GM18505 (cell line): Measurements from ENCODE around the gene ABTB2.
"Not testable (repeated sequence)": the region's sequence is repeated elsewhere in the genome, so short reads cannot be mapped to it uniquely, and the experiment has no call there.

Experiments
- ATAC-seq: cut with Tn5 transposase; IDR thresholded peaks from one replicate; pipeline ENCODE4 v1.9.1; 2021; ENCODE audit not compliant: unreplicated experiment
- POLR2A ChIP-seq: IDR thresholded peaks from 4 replicates; pipeline ENCODE4 v1.6.1; 2011; ENCODE audit warnings: borderline replicate concordance; ENCODE audit not compliant: insufficient read depth, insufficient read length; ENCODE audit errors: extremely low read depth

The ABTB2 gene

GRCh38 chr11:34181251-34181650, 176.6 kb downstream of the ABTB2 start:
- no peak for TF ChIP-seq POLR2A
- ATAC-seq: no peak

DNA sequence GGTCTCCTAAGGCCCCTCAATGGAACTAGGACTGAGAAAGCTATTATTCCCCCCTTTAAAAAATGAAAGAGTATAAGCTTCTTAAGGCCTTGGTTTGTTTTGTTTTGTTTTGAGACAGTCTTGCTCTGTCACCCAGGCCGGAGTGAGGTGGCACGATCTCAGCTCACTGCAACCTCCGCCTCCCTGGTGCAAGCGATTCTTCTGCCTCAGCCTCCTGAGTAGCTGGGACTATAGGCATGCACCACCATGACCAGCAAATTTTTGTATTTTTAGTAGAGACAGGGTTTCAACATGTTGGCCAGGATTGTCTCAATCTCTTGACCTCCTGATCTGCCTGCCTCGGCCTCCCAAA, 177.0 kb downstream of the ABTB2 start:
- ATAC-seq: not testable (repeated sequence)

- TF ChIP-seq POLR2A: no peak
- no peak for ATAC-seq
Observed at GRCh38 chr11:34180040-34180813, 177.6 kb downstream of the ABTB2 start.

- no peak for TF ChIP-seq POLR2A
- no peak for ATAC-seq
Observed at GRCh38 chr11:34179026-34179675, 178.7 kb downstream of the ABTB2 start.

DNA sequence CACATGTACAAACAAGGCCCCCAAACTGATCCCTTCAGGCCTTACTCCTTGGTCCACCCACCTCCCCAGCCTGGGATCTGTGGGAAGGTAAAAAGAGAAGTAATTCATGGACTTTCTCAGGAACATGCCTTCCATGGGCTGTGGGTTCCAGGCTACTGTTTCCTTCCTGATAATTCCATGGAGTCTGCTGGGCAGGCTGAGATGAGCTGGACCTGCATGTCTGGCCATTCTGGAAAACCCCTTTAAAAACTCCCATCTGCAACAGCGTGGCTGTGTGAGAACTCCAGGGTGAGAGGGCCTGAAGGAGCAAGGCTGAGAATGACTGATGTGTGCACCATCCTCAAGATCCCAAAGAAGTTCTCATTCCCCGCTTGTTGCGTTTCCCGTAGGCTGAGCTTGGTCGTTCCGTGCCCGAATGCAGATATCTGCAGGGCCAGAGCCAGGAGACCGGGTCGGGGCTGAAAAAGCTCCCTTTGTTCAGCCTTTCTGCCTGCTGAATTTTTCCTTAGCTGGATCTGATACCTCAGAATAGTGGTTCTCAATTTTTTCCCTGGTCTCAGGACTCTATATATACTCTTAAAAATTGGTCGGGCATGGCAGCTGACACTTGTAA, 179.5 kb downstream of the ABTB2 start:
- no peak for TF ChIP-seq POLR2A
- ATAC-seq: no peak

- no peak for TF ChIP-seq POLR2A
- ATAC-seq: no peak
Observed at GRCh38 chr11:34176751-34177209, 181.0 kb downstream of the ABTB2 start.

DNA sequence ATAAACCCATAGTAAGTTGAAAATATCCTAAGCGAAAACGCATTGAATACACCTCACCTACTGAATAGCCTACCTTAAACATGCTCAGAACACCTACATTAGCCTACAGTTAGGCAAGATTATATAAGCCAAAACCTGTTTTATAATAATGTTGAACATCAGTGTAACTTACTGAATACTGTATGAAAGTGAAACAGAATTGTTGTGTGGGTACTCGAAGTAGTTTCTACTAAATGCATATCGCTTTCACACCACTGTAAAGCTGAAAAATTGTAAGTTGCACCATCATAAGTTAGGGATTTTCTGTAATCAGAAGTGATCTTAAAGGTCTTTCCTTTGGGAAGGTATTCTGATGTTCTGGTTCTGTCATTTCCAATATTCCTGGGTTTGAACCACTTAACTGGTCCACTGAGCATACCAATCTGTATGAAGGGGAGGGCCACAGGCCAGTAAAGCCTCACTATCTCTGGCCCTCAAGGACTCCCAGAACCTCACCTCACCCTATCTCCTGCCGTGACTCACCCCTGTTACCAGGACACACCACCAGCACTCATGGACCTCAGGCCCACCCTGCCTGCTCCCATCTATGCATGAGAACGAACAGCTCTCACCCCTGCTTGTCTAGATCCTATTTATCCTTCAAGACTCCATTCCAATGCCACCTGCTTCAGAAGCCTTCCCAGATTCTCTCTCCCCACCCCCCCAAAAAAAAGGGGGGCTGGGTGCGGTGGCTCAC, 182.4 kb downstream of the ABTB2 start:
- no peak for ATAC-seq
- TF ChIP-seq POLR2A: no peak

DNA sequence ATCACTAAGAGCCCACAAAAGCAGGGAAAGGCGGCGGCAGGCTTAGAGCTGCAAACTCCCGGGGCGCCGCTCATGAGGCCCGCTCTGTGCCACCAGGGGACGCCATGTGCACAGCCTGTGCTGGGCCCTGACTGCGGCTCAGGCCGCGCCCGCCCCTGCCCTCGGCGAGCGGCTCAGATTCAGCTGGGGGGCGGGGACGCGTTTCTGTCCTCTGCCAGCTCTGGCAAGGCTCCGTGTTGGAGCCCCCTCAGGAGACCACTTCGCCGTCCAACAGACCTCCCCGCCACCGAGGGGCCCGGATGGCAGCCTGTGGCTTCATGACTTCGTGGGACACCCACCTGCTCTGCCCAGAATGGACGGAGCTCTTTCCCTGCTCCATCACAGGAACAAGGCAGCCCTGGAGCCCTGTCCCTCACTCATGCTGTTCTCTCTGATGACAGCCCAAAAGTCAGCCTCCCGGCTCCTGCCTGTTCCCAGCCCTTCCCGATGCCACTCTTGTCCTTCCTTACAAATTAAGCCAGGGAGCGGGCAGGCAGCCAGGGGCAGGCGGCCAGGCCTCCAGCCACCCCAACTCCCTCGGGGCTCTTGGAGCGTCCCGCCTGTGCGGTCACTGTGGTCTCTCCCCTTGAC, 183.3 kb downstream of the ABTB2 start:
- peak; percentile 78 for ATAC-seq
- no peak for TF ChIP-seq POLR2A

DNA sequence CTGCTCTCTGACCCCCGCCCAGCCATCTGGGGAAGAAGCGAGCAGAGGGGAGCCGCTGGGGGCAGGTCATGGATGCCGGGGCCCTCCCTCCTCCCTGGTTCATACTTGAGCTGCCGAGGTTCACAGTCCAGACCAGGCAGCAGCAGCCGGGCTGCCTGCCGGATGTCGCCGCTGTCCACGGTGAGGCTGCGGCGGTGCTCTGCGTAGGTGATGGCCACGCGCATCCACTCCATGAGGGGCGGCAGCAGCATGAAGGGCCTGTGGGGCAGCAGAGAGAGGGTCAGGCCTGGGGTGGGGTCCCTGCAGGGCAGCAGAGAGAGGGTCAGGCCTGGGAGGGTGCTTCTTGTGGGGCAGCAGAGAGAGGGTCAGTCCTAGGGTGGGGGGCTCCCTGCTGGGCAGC, 184.8 kb downstream of the ABTB2 start:
- TF ChIP-seq POLR2A: no peak
- ATAC-seq: no peak

DNA sequence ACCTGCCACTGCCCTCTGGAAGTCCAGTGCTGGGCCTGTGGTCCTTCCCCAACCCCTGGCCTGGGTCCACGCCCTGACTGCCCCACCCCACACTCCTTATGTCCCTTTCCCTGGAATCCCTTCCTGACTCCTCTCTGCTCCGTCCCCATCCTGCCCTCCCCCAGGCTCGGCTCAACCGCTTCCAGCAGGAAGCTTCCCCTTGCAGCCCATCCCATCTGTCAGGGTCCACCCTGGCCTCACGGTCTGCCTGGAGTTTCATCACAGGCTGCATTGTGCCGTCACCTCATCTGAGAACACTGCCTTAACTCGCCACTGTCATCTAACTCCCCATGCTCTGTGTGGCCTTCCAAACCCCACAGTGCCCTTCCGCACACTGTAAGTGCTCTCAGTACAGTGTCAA, 188.1 kb downstream of the ABTB2 start:
- TF ChIP-seq POLR2A: no peak
- ATAC-seq: no peak

DNA sequence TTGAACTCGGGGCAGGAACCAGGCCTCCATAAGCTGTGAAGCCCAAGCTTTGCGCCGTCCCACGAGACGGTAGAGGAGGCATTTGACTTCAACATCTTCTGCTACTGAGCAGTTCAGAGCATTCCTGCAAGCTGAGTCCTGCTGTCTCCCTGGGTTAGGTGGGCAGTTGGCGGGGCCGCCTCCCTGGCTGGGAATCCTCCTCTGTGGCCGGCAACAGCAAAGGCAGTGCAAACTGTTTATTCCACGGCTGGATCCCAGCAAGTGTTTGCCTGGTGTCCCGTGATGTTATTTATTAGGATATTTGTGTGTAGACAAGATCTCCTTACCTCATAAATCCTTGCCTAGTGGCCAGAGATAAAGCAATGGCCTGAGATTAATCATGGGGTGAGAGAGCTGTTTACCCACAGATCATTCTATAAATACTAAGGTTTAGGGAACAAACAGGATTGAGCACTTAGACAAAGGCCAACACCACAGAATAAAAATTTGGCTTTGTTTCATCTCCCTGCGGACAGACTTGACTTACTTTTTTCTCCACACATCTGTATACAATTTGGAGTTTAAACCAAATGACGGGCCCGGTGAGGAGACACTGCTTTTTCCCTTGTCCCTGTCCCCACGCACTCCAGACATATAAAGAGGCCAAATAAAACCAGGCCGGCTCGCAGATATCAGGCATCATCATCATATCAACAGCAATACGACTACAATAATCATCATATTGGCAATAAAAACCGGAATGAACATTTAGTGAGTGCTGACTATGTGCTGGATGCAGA, 189.0 kb downstream of the ABTB2 start:
- TF ChIP-seq POLR2A: no peak
- no peak for ATAC-seq

GRCh38 chr11:34167961-34168360, 189.8 kb downstream of the ABTB2 start:
- TF ChIP-seq POLR2A: no peak
- ATAC-seq: no peak
